ENCODE results near the gene ANLN. TPM values are rescaled to one million over a fixed set of nuclear protein-coding genes. Genes with fewer than 3 reads are reported as not detected.
"Not testable (repeated sequence)": the region's sequence is repeated elsewhere in the genome, so short reads cannot be mapped to it uniquely, and the experiment has no call there.

ANLN gene
- total RNA-seq, 1 donor from 2014 or later = 0.73 TPM

GRCh38 chr7:36372156-36372555 is 17.5 kb upstream of the ANLN start:
- ChIA-PET CTCF (no interaction called here), POLR2A (no interaction called here)
- ATAC-seq (ENCODE audit: low read depth) = no peak
- no peak for DNase-seq
- H3K9me3 Mint-ChIP-seq = no peaks in the 10 kb centered on the region
- TF ChIP-seq CTCF (IDR thresholded peaks at IDR 0.05) = no peak
- peaks cover 16% of the 10 kb centered on the region for H3K27me3 Mint-ChIP-seq
- H3K36me3 Mint-ChIP-seq (ENCODE audit: low read depth) = no peaks in the 10 kb centered on the region
- intact Hi-C loops (cut with micrococcal nuclease) = no loop called here
- peaks cover 5% of the 10 kb centered on the region for H3K4me1 Mint-ChIP-seq
- no peak overlapping the region for H3K27ac Mint-ChIP-seq
- H3K4me3 Mint-ChIP-seq = no peak overlapping the region

GRCh38 chr7:36378555-36378954 is 11.1 kb upstream of the ANLN start:
- not testable (repeated sequence) for H3K9me3 Mint-ChIP-seq

GRCh38 chr7:36379831-36380504 is 9.7 kb upstream of the ANLN start:
- no peaks in the 10 kb centered on the region for H3K9me3 Mint-ChIP-seq
- H3K27ac Mint-ChIP-seq = no peak overlapping the region
- H3K27me3 Mint-ChIP-seq = peaks cover 35% of the 10 kb centered on the region
- DNase-seq (no peak), ATAC-seq (ENCODE audit: low read depth) (no peak)
- ChIA-PET CTCF (no interaction called here), POLR2A (no interaction called here)
- intact Hi-C loops (cut with micrococcal nuclease) = no loop called here
- no peaks in the 10 kb centered on the region for H3K4me1 Mint-ChIP-seq
- no peaks in the 10 kb centered on the region for H3K36me3 Mint-ChIP-seq (ENCODE audit: low read depth)
- no peak overlapping the region for H3K4me3 Mint-ChIP-seq
- no peak for TF ChIP-seq CTCF (IDR thresholded peaks at IDR 0.05)

More at GRCh38 chr7:36378555-36378954, 11.1 kb upstream of the ANLN start:
- ATAC-seq (ENCODE audit: low read depth); H3K4me3 Mint-ChIP-seq; intact Hi-C loops (cut with micrococcal nuclease); DNase-seq; POLR2A ChIA-PET; H3K36me3 Mint-ChIP-seq (ENCODE audit: low read depth); H3K27ac Mint-ChIP-seq; H3K4me1 Mint-ChIP-seq: not testable (repeated sequence)
- H3K27me3 Mint-ChIP-seq = peaks cover 36% of the 10 kb centered on the region
- CTCF ChIA-PET = interaction anchor here (1.7 kb wide), 1 partner anchor 19 kb away, joined by 4 read pairs; no protein-coding TSS in a partner anchor

GRCh38 chr7:36381056-36381455 is 8.6 kb upstream of the ANLN start:
- no peaks in the 10 kb centered on the region for H3K9me3 Mint-ChIP-seq
- ChIA-PET CTCF (no interaction called here), POLR2A (no interaction called here)
- no peaks in the 10 kb centered on the region for H3K36me3 Mint-ChIP-seq (ENCODE audit: low read depth)
- H3K27me3 Mint-ChIP-seq = peaks cover 27% of the 10 kb centered on the region
- DNase-seq (no peak), ATAC-seq (ENCODE audit: low read depth) (no peak)
- no peaks in the 10 kb centered on the region for H3K4me1 Mint-ChIP-seq
- no peak for TF ChIP-seq CTCF (IDR thresholded peaks at IDR 0.05)
- intact Hi-C loops (cut with micrococcal nuclease) = no loop called here
- no peak overlapping the region for H3K4me3 Mint-ChIP-seq
- no peak overlapping the region for H3K27ac Mint-ChIP-seq

GRCh38 chr7:36383284-36383683 is 6.4 kb upstream of the ANLN start:
- intact Hi-C loops (cut with micrococcal nuclease); POLR2A ChIA-PET; ATAC-seq (ENCODE audit: low read depth); H3K36me3 Mint-ChIP-seq (ENCODE audit: low read depth); H3K4me1 Mint-ChIP-seq; H3K9me3 Mint-ChIP-seq; H3K27ac Mint-ChIP-seq; CTCF ChIA-PET; DNase-seq; H3K4me3 Mint-ChIP-seq: not testable (repeated sequence)
- peaks cover 14% of the 10 kb centered on the region for H3K27me3 Mint-ChIP-seq

- POLR2A ChIA-PET; CTCF ChIA-PET; H3K36me3 Mint-ChIP-seq (ENCODE audit: low read depth); ATAC-seq (ENCODE audit: low read depth); intact Hi-C loops (cut with micrococcal nuclease); H3K27me3 Mint-ChIP-seq; H3K9me3 Mint-ChIP-seq; DNase-seq; H3K27ac Mint-ChIP-seq; H3K4me3 Mint-ChIP-seq: not testable (repeated sequence)
- peaks cover 10% of the 10 kb centered on the region for H3K4me1 Mint-ChIP-seq
Observed at GRCh38 chr7:36385646-36386045, 4.0 kb upstream of the ANLN start.

All from activated B cell treated with CpG ODN at 0.5 μM for 24 hours (primary cell).